NT2/D1 (cell line): ENCODE measurements around the gene SLC9A9.

Experiments used
- DNase-seq: peaks from one replicate; pipeline ENCODE4 v3.0.0-alpha.2; 2011; ENCODE audit warnings: low read depth, low spot score
- H3K27me3 ChIP-seq: 2 replicates; pipeline ENCODE4 v1.6.0; 2011; ENCODE audit warnings: mild to moderate bottlenecking; ENCODE audit not compliant: insufficient read length, insufficient read depth
- H3K36me3 ChIP-seq: 2 replicates; pipeline ENCODE4 v1.6.1; 2011; ENCODE audit warnings: mild to moderate bottlenecking, low read length, mixed read lengths; ENCODE audit not compliant: insufficient read depth, insufficient read length
- H3K4me1 ChIP-seq: 2 replicates; pipeline ENCODE4 v1.5.1; 2011; ENCODE audit not compliant: insufficient read depth, insufficient read length
- H3K4me3 ChIP-seq: 2 replicates; pipeline ENCODE4 v1.5.1; 2011; ENCODE audit warnings: low read depth; ENCODE audit not compliant: insufficient read length
- H3K9ac ChIP-seq: 2 replicates; pipeline ENCODE4 v1.6.0; 2011; ENCODE audit warnings: low read depth; ENCODE audit not compliant: insufficient read length
- H3K9me3 ChIP-seq: 2 replicates; pipeline ENCODE4 v1.5.1; 2011; ENCODE audit warnings: mild to moderate bottlenecking, low read length; ENCODE audit not compliant: insufficient read depth
- SUZ12 ChIP-seq: IDR thresholded peaks from 2 replicates; pipeline ENCODE4 v1.6.1; 2011; ENCODE audit not compliant: insufficient read length, insufficient read depth; ENCODE audit errors: extremely low read depth
- YY1 ChIP-seq: IDR thresholded peaks from 2 replicates; pipeline ENCODE4 v1.6.1; 2011; ENCODE audit not compliant: insufficient read length, insufficient read depth
- ZNF274 ChIP-seq: IDR thresholded peaks from 2 replicates; pipeline ENCODE4 v1.6.1; 2011; ENCODE audit warnings: mild to moderate bottlenecking, low read depth, low read length

The SLC9A9 gene

DNA sequence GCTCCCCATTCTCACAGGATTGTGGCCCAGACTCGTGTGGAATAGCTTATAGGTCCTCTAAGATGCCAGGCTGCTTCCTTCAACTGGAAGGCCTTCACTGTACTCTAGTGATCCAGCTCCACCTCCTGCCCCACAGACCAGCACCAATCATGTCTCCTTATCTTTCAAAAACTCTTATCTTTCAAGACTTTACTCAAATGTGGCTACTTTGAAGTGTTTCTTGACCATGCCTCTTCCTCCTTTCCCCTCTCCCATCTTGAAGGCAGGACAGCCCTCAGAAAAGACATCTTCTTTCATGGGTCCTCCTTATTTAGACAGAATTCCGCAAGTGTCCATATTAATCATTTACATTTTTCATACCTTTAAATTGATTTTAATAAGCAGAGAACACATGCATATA lies 586.4 kb downstream of the SLC9A9 start:
- peaks cover 2% of the 10 kb centered on the region for H3K27me3 ChIP-seq
- H3K9ac ChIP-seq: no peak overlapping the region
- no peaks in the 10 kb centered on the region for H3K36me3 ChIP-seq
- no peaks in the 10 kb centered on the region for H3K4me1 ChIP-seq
- no peak for DNase-seq
- no peak overlapping the region for H3K4me3 ChIP-seq
- H3K9me3 ChIP-seq: no peaks in the 10 kb centered on the region
- TF ChIP-seq YY1 (no peak), SUZ12 (no peak), ZNF274 (no peak)

- TF ChIP-seq ZNF274 (no peak), SUZ12 (no peak), YY1 (no peak)
- Histone ChIP-seq H3K4me1 (no peaks in the 10 kb centered on the region), H3K36me3 (no peaks in the 10 kb centered on the region), H3K9me3 (no peaks in the 10 kb centered on the region), H3K4me3 (no peak overlapping the region), H3K9ac (no peak overlapping the region), H3K27me3 (peaks cover 2% of the 10 kb centered on the region)
- no peak for DNase-seq
Observed at GRCh38 chr3:143258692-143259091, 589.6 kb downstream of the SLC9A9 start.

DNA sequence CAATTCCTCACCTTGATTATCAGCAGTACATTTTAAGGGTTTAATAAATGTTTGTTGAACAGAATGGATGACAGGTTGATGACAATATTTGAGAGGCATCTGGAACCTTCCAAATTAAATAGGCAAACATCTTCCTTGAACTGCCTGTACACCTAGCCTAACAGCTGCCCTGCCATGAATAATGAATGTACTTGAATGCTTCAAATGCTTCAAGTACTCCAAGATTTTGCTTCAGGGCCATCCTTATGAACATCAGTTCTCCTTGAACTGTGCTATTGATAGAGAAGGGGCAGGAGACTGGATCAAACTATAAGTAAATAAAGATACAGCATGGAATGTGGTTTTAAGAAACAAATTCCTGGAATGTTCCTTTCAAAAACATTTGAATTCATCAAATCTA lies 591.9 kb downstream of the SLC9A9 start:
- no peak overlapping the region for H3K4me3 ChIP-seq
- TF ChIP-seq SUZ12 (no peak), ZNF274 (no peak), YY1 (no peak)
- no peaks in the 10 kb centered on the region for H3K4me1 ChIP-seq
- DNase-seq: no peak
- no peak overlapping the region for H3K9ac ChIP-seq
- no peaks in the 10 kb centered on the region for H3K27me3 ChIP-seq
- no peaks in the 10 kb centered on the region for H3K36me3 ChIP-seq
- no peaks in the 10 kb centered on the region for H3K9me3 ChIP-seq

- H3K4me1 ChIP-seq: no peaks in the 10 kb centered on the region
- no peaks in the 10 kb centered on the region for H3K27me3 ChIP-seq
- DNase-seq: no peak
- no peak for TF ChIP-seq ZNF274
- TF ChIP-seq SUZ12: no peak
- TF ChIP-seq YY1: no peak
- no peaks in the 10 kb centered on the region for H3K36me3 ChIP-seq
- H3K4me3 ChIP-seq: no peak overlapping the region
- H3K9ac ChIP-seq: no peak overlapping the region
- H3K9me3 ChIP-seq: no peaks in the 10 kb centered on the region
Observed at GRCh38 chr3:143255739-143256138, 592.5 kb downstream of the SLC9A9 start.

DNA sequence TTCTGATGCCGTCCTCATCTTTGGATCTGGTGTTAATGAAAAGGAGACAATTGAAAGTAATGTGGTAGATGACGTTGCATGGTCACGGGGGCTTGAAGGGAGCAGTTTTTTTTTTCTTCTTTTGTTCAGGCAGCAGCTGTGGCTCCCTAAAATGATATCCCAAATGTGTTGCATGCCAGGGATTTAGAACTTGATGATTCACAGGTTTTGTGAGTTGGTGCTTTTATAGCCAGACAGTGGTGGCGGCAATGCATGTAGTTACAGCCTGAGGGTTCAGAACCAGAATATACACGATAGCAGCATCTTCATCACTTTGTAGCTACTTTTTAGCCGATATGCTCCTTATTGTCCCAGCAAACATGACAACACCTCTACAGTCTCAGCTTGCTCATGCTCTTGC lies 595.3 kb downstream of the SLC9A9 start:
- TF ChIP-seq YY1 (no peak), ZNF274 (no peak), SUZ12 (no peak)
- Histone ChIP-seq H3K4me1 (no peaks in the 10 kb centered on the region), H3K9me3 (0 out of 2 replicates have a peak, but pooled peaks cover 10% of the 10 kb centered on the region), H3K27me3 (no peaks in the 10 kb centered on the region), H3K4me3 (no peak overlapping the region), H3K36me3 (no peaks in the 10 kb centered on the region), H3K9ac (no peak overlapping the region)
- DNase-seq: no peak

DNA sequence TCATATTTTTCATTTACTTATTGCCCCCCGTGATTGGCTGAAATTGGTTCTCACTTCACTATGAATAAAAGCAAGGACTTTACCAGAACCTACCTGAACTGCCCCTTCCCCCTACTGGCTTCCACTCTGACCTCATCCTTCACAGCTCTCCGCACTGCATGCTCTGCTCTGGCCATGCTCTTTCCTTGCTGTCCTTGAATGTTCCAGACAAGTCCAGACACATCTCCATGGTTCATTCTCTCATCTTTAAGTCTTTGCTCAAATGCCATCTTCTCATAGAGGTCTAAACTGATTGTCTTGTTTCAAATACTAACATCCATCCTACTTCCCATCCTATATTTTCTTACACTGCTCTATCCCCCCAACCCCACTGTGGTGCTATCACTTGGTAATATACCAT lies 599.3 kb downstream of the SLC9A9 start:
- 0 out of 2 replicates have a peak, but pooled peaks cover 10% of the 10 kb centered on the region for H3K9me3 ChIP-seq
- H3K27me3 ChIP-seq: no peaks in the 10 kb centered on the region
- no peaks in the 10 kb centered on the region for H3K4me1 ChIP-seq
- no peaks in the 10 kb centered on the region for H3K36me3 ChIP-seq
- no peak overlapping the region for H3K9ac ChIP-seq
- TF ChIP-seq YY1: no peak
- H3K4me3 ChIP-seq: no peak overlapping the region
- no peak for DNase-seq

DNA sequence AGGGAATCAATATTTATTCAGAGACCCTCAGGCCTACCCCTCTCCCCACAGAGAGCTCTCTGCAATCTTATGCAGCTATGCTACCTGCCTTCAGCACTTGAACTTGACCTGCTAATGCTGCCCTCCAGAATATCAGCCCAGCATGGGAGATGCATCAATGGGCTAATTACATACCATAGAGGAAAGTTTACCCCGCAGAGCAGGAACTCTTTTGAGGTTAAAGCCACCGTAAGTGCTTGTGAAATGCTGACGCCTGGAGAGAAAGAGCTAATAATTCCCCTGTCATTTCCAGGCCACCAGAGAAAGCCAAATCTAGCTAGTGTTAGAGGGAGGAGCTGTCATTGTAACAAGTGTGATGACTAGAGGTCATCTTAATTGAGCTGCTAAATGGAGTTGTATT lies 601.2 kb downstream of the SLC9A9 start:
- TF ChIP-seq SUZ12 (no peak), YY1 (no peak), ZNF274 (no peak)
- H3K27me3 ChIP-seq: no peaks in the 10 kb centered on the region
- H3K36me3 ChIP-seq: no peaks in the 10 kb centered on the region
- no peak overlapping the region for H3K9ac ChIP-seq
- H3K4me3 ChIP-seq: no peak overlapping the region
- no peaks in the 10 kb centered on the region for H3K4me1 ChIP-seq
- 0 out of 2 replicates have a peak, but pooled peaks cover 10% of the 10 kb centered on the region for H3K9me3 ChIP-seq
- DNase-seq: peak; percentile 13

GRCh38 chr3:143245692-143246091 lies 602.6 kb downstream of the SLC9A9 start:
- Histone ChIP-seq H3K4me3 (no peak overlapping the region), H3K4me1 (no peaks in the 10 kb centered on the region), H3K9ac (no peak overlapping the region), H3K36me3 (no peaks in the 10 kb centered on the region), H3K27me3 (no peaks in the 10 kb centered on the region), H3K9me3 (0 out of 2 replicates have a peak, but pooled peaks cover 10% of the 10 kb centered on the region)
- no peak for DNase-seq
- TF ChIP-seq ZNF274 (no peak), YY1 (no peak), SUZ12 (no peak)
